GM12892 (cell line): ENCODE data around the gene MYO1D.

Experiments used
- DNase-seq: peaks from one replicate; pipeline ENCODE4 v3.0.0; 2011; ENCODE audit not compliant: insufficient read length
- FAIRE-seq: peaks from 2 replicates; lab custom pipeline; 2011; peaks lifted over from hg19 to GRCh38; lab: Jason Lieb, UNC
- POLR2A ChIP-seq: IDR thresholded peaks from 2 replicates; pipeline ENCODE4 v1.6.1; 2011; ENCODE audit warnings: low read depth, low read length, control low read depth
- POLR2AphosphoS5 ChIP-seq: IDR thresholded peaks from 2 replicates; pipeline ENCODE4 v1.6.1; 2011; ENCODE audit warnings: low read depth, low read length, control low read depth
- TAF1 ChIP-seq: IDR thresholded peaks from 2 replicates; pipeline ENCODE4 v1.6.1; 2011; ENCODE audit warnings: low read depth, mild to moderate bottlenecking, control low read depth, low read length, borderline replicate concordance

Gene MYO1D

DNA sequence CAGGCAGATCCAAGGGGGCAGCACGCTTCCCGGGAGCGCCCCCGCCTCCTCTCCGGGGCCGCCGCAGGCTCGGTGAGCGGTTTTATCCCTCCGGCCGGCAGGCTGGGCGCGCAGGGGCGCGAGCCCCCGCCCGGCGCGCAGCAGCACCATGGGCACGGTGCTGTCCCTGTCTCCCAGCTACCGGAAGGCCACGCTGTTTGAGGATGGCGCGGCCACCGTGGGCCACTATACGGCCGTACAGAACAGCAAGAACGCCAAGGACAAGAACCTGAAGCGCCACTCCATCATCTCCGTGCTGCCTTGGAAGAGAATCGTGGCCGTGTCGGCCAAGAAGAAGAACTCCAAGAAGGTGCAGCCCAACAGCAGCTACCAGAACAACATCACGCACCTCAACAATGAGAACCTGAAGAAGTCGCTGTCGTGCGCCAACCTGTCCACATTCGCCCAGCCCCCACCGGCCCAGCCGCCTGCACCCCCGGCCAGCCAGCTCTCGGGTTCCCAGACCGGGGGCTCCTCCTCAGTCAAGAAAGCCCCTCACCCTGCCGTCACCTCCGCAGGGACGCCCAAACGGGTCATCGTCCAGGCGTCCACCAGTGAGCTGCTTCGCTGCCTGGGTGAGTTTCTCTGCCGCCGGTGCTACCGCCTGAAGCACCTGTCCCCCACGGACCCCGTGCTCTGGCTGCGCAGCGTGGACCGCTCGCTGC lies 389.3 kb downstream of the MYO1D start:
- FAIRE-seq (peak; percentile 89), DNase-seq (no peak)
- TF ChIP-seq TAF1 (peak; percentile 27; the same call in 1 of the 2 replicates), POLR2AphosphoS5 (peak; percentile 63), POLR2A (peak; percentile 46)

GRCh38 chr17:32486701-32487472 lies 390.0 kb downstream of the MYO1D start, which contains the start of gene CDK5R1:
CDK5R1 (plus strand) TSS chr17:32486993; CDS start chr17:32487621, 628 bp downstream.
- no peak for TF ChIP-seq POLR2AphosphoS5
- peak; percentile 65; the same call in 1 of the 2 replicates for TF ChIP-seq POLR2A
- FAIRE-seq (peak; percentile 85), DNase-seq (peak; percentile 68)

DNA sequence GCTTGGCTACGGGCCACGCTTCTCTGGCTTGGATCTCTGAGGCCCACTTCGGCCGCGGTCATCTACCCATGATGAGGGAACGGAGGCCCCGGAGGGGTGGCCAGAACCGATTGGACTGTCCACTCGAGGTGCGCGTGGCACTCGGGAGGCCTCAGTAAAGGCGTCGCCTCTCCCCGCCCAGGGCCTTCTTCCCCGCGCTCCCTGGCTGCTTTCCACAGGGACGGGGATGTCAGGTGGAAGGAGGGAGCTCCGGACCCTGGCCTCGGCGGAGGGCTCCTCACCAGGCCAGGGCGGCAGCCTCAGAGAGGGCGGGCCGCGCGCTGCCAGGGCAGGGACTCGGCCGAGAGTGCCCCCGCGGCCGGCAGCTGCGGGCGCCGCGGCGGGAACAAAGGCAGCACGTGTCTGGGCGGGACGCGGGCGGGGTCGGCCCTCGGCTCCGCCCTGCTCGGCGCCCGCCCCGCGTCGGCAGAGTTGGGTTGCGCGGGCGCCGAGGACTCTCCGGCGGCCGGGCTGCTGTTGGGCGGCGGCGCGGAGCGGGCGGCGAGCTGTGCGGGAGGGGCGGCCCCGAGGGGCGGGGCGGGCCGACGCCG lies 390.7 kb downstream of the MYO1D start:
- FAIRE-seq (no peak), DNase-seq (peak; percentile 72)
- TF ChIP-seq POLR2AphosphoS5 (no peak), TAF1 (0 out of 2 replicates have a peak, but pooled peaks have one; percentile 6)

- FAIRE-seq: no peak
- no peak for DNase-seq
- TF ChIP-seq TAF1: no peak
- TF ChIP-seq POLR2AphosphoS5: no peak
- no peak for TF ChIP-seq POLR2A
Measured at GRCh38 chr17:32485261-32486110, 391.4 kb downstream of the MYO1D start.

DNA sequence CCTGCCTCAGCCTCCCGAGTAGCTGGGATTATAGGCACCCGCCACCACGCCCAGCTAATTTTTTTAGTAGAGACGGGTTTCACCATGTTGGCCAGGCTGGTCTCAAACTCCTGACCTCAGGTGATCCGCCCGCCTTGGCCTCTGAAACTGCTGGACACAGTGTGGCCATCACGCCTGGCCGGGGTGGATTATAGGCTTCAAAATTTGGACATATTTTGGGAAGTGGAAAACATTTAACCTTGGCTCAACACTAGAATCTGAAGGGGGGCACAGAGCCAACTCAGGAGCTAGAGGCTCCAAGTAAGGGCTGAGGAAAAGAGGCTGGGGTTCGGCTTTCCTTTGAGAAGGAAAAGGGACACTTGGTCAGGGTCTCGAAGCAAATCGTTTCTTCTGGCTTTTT lies 392.3 kb downstream of the MYO1D start:
- FAIRE-seq (no peak), DNase-seq (no peak)

DNA sequence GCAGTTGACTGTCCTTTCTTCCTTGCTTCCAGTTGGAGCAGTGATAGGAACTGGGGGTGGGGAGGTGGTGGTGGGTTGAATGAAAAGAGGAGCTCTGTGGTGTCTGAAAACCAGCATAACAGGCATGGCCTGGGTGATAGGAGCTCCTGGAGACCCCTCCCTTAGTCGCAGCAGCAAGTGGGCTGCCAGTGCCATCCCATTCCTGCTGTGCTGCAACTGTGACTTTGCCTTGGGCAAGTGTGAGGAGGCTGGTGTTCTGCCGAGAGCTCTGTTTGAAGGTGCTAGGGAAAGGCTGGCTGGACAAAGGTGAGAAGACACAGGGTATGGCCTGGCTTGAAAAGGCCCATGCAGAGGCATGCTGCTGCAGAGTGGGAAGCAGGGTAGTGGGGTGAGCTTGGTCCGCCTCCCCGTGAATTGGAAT lies 392.9 kb downstream of the MYO1D start:
- DNase-seq (no peak), FAIRE-seq (peak; percentile 48)
- TF ChIP-seq TAF1: no peak
- TF ChIP-seq POLR2AphosphoS5: no peak
- TF ChIP-seq POLR2A: no peak

More for the DNA sequence above, 392.3 kb downstream of the MYO1D start:
- TF ChIP-seq TAF1 (no peak), POLR2AphosphoS5 (no peak), POLR2A (no peak)

GRCh38 chr17:32483451-32484019 lies 393.4 kb downstream of the MYO1D start:
- DNase-seq: no peak
- peak; percentile 51 for FAIRE-seq
- TF ChIP-seq TAF1 (no peak), POLR2AphosphoS5 (no peak), POLR2A (peak; percentile 65)

DNA sequence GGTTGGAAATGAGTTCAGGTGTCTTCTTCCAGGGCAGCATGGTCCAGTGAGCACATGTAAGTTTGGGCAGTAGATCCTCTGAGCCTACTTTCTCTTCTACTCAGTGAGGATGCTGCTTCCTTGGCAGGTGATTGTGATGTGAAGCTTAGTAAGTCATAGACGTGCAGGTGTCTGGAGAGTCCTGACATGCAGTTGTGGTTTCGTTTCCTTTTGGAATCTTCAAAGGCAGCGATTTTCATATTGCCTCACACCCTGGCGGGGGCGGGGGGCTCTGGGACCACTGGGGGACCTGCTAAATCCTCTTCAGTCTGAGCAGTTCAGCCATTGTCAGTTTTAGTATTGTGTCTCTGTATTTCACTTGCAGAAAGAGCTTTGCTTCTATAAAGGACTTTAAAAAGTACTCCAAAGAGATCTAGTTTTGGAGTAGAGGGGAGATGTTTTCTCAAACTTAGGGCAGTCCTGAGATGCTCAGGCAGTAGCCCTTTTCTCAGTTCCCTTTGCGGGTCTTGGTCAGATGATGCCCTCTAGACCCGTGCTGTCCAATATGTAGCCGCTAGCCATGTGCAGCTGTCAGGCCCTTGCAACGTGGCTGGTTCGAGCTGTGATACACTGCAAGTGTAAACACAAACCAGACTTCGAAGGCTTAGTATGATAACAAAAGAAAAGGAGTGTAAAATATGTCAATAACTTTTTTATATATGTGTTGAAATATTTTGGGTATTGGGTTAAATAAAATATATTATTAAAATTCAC lies 394.2 kb downstream of the MYO1D start:
- DNase-seq (no peak), FAIRE-seq (no peak)
- TF ChIP-seq POLR2AphosphoS5: 0 out of 2 replicates have a peak, but pooled peaks have one; percentile 24
- no peak for TF ChIP-seq POLR2A

DNA sequence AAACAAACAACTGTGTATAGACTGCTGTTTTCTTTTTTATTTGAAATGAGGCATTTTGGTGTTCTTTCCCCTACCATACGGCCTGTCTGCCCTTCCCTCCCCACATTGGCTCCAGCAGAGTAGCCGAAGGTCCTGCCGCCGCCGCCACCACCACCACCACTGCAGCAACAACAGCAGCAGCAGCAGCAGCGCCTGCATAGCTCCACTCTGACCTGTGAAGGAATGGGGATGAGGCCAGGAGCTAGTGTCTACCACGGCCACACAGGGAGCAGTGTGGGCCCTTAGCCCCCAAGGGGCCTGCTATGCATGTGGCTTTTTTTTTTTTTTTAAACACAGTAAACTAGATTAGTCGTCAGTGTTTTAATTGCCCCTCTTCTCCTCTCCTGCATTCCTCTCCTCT lies 395.7 kb downstream of the MYO1D start:
- DNase-seq: no peak
- no peak for FAIRE-seq
- no peak for TF ChIP-seq TAF1
- TF ChIP-seq POLR2AphosphoS5: no peak
- TF ChIP-seq POLR2A: no peak
